Glomerular endothelial cell (primary cell): ENCODE data around the gene KICS2. TPM values are rescaled to one million over a fixed set of nuclear protein-coding genes. Genes with fewer than 3 reads are reported as not detected.

Experiments used
- DNase-seq: peaks from one replicate; pipeline ENCODE4 v3.0.0-alpha.2; 2011; ENCODE audit warnings: low read depth, low spot score; ENCODE audit errors: extremely low read depth
- total RNA-seq: library from RNA; depleted of rRNA; stranded (reverse); fragments of >200 nt; gene quantifications from 2 replicates; pipeline ENCODE4 v1.2.3, GENCODE V29; 2015

The KICS2 gene
- 4.2 and 5.9 TPM in 2 replicates for total RNA-seq

GRCh38 chr12:64222009-64222765 lies at the start of gene KICS2:
Gene KICS2 (minus strand): TSS chr12:64222296. CDS start chr12:64222237, 59 bp downstream.
- DNase-seq, result peak; percentile 55

- no peak for DNase-seq
Measured at GRCh38 chr12:64270411-64270810, 48.3 kb upstream of the KICS2 start.

DNA sequence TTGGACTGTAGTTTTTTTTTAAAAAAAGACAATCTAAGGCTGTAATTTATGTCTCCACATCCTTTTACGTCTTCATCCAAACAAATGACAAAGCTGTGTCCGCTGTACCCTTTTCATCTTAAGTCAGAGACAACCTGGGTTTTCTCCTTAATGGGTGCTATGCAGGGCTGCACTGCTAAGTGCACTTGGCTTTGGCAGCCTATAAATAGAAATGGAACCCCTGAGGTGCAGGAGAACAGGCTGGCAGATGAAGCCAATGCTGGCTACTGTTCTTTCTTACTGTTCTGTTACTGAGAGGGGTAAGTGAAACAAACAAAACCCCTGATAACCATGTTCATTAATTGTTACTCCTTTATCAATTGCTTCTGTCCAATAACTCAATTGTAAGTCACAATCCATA lies 47.1 kb upstream of the KICS2 start:
- DNase-seq, result no peak

DNA sequence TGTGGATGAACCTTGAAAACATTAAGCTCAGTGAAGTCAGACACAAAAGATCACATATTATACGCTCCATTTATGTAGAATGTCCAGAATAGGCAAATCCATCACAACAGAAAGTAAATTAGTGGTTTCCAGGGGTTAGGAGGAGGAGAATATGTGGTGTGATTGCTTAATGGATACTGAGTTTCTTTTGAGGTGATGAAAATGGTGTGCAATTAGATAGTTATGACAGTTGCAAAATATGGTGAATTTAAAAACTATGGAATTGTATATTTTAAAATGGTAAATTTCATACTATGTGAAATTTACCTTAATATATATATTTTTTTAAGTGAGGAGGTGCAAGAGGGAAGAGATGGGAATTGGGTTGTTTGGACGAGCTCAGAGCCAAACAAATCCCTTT lies 46.3 kb upstream of the KICS2 start:
- DNase-seq, result no peak

DNA sequence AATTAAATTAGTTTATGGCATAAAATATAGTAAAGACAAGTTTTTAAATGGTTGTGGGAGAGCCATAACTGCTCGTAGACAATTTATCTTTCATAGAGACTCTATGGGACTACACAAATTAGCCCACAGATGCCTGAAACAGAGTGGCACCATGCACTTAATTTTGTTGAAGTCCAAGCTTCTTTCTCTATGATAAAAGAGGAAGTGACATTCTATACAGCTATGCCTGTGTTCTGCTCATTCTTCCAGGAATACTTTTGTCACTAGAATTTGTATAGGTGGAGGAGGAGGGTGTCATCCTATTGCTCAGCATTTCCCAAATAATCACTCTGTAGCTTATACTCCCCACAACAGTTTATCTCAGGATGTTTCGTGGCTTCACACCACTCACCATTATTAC lies 43.7 kb upstream of the KICS2 start:
- DNase-seq, result no peak

DNA sequence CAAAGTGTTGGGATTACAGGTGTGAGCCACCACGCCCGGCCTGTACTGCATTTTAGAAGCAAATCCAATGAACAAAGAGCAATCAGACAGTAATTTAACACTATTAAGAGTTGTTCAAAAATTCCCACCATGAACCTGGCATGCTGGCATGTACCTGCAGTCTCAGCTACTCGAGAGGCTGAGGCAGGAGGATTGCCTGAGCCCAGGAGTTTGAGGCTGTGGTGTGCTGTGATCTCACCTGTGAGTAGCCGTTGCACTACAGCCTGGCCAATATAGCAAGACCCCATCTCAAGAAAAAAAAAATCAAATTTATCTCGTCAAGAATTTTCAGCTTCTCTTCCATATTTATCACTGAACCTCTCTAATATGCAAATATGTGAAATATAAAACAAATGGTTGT lies 39.7 kb upstream of the KICS2 start:
- DNase-seq, result no peak

- DNase-seq, result no peak
Measured at GRCh38 chr12:64258576-64258975, 36.5 kb upstream of the KICS2 start.

GRCh38 chr12:64256166-64256800 lies 34.2 kb upstream of the KICS2 start:
- peak; percentile 37 for DNase-seq

DNA sequence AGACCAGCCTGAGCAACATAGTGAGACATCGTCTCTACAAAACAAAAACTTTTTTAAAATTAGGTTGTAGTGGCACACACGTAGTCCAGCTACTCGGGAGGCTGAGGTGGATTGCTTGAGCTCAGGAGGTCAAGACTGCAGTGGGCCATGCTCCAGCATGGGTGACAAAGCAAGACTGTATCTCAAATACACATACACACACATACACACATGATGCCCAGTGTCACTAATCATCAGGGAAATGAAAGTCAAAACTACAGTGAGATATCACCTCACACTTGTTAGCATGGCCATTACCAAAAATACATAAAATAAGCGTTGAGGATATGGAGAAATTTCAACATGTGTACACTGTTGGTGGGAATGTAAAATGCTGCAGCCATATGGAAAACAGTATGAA lies 33.2 kb upstream of the KICS2 start:
- DNase-seq, result no peak

DNA sequence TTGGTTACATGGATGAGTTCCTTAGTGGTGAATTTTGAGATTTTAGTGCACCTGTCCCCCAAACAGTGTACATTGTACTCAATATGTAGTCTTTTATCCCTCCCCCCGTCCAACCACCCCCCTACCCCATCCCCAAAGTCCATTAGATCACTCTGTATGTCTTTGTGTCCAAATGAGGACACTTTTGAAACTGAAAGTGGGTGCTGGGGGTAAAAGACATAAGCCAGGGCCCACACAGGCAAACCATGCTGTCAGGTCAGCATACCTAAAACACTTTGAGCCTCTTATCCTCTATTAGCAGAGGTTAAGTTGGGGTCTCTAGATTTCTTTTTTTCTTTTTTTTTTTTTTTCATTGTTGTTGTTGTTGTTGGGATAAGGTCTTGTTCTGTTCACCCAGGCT lies 31.3 kb upstream of the KICS2 start:
- no peak for DNase-seq

- DNase-seq, result no peak
Measured at GRCh38 chr12:64252681-64253080, 30.6 kb upstream of the KICS2 start.

DNA sequence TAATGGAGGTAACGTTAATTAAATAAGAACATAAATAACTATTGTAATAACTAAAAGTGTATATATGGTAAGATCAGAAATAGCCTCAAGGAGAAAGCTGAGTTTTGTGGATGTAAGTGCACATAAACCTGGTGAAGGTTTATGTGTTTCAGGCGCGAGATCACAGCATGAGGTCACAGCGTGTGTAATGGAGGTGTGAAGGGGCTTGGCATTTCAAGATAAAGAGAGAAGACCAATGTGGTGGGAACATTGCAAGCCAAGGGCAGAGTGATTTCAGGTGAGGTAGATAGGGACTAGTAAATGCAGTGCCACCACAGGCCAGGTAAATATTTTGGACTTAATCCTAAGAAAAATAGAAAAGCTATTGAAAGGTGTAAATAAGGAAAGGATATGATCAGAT lies 21.7 kb upstream of the KICS2 start:
- DNase-seq, result no peak

DNA sequence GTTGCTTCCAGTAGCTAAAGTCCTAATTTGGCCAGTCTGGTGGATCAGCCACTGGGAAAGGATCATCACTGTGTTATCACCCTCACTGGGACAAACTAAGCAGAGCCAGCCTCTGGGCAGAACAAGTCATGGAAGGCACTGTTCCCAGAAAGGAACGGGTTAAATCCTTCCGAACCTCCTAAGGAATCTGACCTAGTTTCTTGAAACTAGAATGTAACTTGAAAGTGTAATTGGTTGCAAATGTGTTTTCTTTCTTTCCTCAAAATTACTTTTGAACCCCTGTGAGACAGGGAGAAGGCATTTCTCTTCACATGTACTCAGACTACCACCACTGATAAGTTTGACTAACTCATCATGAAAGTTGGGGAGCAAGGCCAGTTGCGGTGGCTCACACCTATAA lies 18.7 kb upstream of the KICS2 start:
- DNase-seq, result no peak

DNA sequence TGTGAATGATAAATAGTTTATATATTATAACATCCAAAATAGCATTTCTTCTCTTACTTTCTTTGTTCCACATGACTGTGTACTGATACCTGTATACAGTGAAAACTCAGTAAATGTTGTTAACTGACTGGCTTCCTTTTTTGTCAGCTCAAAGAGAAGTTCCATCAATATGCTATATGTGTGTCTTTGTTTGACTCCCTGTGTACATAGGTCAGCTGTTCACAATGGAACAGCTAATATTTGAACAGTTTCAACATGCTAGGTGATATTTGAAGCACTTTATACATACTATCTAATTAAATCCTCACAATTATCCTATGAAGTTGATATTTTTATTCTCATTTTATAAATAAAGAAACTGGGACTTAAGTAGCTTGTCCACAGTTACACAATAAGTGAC lies 15.3 kb upstream of the KICS2 start:
- DNase-seq, result no peak

DNA sequence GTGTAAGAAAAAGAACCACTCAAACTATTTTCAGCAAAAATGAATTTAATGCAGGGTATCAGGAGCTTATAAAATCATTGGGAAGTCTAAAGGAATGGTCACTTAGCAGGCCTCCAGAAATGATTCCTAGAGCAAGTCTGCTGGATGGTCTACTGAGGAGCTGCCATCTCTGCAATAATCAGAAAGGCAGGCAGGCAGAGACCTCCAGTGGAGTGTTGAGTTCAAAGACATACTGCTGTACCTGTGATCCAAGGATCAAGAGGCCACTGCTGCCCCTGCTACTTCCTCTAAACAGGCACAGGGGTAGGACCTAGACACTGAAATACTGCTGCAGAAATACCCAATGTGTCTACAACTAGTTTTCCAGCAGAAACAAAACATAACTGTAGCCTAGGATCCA lies 14.5 kb upstream of the KICS2 start:
- DNase-seq, result no peak

- no peak for DNase-seq
Measured at GRCh38 chr12:64232196-64232595, 10.1 kb upstream of the KICS2 start.

DNA sequence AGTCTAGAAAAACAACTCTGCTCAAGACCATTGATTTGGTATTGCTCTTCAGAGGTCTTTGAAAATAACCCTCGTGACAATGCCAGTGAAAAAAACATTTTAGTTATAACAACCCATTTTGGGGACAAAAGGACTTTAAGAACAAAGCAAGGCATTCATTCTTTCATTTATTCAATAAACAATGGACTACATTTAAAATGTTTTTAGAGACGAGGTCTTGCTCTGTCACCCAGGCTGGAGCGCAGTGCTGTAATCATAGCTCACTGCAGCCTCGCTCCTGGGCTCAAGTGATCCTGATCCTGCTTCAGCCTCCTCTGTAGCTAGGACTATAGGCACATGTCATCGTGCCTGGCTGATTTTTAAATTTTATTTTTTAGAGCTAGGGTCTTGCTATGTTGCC lies 7.7 kb upstream of the KICS2 start:
- DNase-seq, result no peak

DNA sequence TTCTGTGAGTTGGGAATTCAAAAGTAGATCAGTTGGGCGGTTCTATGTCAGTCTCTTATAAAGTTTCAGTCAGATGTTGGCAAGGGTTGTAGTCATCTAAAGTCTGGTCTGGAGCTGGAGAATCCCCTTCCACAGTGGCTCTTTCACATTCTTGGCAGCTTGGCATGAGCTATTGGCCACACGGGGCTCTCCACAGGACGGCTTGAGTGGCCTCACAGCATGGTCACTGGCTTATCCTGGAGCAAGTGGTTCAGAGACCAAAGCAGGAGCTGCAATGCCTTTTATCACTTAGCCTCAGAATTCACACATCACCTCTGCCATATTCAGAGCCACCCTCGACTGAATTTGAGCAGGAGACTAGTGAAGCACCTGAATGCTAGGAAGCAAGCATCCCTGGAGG lies 7.1 kb upstream of the KICS2 start:
- DNase-seq, result no peak

DNA sequence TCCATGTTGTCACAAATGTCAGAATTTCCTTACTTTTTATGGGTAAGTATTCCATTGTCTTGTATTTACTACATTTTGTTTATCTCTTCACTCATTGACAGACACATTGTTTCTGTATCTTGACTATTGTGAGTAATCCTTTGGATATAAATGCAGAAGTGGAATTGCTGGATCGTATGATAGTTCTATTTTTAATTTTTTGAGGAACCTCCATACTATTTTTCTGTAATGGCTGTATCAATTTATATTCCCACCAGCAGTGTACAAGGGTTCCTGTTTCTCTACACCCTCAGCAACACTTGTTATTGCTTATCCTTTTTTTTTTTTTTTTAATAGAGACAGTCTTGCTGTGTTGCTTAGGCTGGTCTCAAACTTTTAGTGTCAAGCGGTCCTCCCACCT lies 3.5 kb upstream of the KICS2 start:
- no peak for DNase-seq

DNA sequence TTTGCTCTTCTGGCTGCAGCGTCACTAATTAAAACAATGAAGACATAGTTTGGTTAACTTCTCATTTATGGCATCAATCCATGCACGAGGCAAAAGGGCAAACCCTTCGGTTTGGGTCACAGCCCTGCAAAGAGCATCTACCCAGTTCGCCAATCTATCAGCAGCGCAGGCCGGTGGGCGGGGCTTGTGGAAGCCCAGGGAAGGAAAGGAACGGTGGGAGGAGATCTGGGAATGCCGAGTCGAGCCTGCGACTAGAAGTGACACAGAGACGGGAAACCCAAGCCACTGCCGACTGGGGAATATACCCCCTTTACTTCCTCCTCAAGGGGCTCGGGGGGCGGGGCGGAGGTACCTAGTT lies 466 bp downstream of the KICS2 start:
- no peak for DNase-seq

- DNase-seq, result no peak
Measured at GRCh38 chr12:64220046-64220445, 2.0 kb downstream of the KICS2 start.

DNA sequence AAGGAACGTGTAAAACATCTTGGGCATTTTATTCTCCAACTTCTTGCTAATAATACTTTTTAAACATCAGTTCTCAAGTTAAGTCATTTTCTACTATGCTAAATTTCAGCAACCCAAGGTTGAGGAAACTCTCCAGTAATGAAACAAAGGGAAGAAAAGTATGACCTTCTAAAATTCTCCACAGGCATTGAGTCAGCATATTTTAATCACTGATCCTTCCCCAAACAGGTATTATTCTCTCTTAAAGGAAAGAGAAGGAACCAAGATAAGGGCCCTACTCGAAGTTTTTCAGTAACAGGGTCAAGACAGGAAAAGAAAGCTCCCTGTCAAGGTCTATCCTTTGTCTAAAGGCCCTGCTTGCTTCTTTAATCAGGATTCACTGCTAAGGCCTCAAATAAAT lies 3.0 kb downstream of the KICS2 start:
- no peak for DNase-seq

DNA sequence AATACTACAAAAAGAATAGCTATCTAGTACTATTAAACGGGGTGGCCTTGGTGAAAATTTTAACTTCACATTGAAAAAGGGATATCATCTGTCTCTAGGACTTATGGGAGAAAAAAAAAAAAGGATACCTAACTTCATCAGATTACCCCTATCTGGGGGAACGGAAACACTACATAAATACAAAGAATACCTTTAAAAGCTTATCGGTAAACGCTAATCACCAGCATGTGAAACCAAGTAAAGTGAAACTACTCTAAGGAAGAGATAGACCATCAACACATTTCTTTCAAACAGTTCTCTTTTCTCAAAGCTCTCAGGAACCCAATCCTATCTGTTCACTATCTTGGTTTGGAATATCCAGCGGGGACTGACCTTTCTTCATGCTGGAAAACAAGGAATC lies 3.5 kb downstream of the KICS2 start:
- no peak for DNase-seq
